GM12873 (cell line): ENCODE results near the gene ACSF2.

Experiments used
- TF ChIP-seq, protein P1 (sequence below): IDR thresholded peaks from 2 replicates; pipeline ENCODE4 v1.5.1; 2012; ENCODE audit warnings: low read depth, mild to moderate bottlenecking, moderate library complexity, low read length, control low read depth; ENCODE audit not compliant: insufficient read depth; ENCODE audit errors: missing control alignments

ACSF2 gene

DNA sequence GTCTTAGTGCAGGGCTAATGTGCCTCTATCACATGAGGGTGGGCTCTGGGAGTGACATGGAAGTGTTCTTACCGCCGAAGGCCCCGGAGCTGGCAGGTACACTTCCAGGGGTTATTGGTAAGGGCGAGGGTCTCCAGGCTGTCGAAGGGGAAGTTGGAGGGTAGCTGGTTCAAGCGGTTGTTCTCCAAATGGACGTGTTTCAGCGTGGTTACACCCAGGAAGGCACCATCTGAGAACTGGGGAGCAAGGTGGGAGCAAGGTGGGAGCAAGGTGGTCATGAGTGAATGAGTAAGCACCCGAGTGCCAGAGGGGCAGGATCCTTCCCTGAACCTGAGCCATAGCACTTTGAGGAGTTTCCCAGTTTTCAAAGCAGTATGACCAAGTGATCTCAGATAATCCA, 39.6 kb downstream of the ACSF2 start:
- TF ChIP-seq, protein P1, sequence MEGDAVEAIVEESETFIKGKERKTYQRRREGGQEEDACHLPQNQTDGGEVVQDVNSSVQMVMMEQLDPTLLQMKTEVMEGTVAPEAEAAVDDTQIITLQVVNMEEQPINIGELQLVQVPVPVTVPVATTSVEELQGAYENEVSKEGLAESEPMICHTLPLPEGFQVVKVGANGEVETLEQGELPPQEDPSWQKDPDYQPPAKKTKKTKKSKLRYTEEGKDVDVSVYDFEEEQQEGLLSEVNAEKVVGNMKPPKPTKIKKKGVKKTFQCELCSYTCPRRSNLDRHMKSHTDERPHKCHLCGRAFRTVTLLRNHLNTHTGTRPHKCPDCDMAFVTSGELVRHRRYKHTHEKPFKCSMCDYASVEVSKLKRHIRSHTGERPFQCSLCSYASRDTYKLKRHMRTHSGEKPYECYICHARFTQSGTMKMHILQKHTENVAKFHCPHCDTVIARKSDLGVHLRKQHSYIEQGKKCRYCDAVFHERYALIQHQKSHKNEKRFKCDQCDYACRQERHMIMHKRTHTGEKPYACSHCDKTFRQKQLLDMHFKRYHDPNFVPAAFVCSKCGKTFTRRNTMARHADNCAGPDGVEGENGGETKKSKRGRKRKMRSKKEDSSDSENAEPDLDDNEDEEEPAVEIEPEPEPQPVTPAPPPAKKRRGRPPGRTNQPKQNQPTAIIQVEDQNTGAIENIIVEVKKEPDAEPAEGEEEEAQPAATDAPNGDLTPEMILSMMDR = no peak

DNA sequence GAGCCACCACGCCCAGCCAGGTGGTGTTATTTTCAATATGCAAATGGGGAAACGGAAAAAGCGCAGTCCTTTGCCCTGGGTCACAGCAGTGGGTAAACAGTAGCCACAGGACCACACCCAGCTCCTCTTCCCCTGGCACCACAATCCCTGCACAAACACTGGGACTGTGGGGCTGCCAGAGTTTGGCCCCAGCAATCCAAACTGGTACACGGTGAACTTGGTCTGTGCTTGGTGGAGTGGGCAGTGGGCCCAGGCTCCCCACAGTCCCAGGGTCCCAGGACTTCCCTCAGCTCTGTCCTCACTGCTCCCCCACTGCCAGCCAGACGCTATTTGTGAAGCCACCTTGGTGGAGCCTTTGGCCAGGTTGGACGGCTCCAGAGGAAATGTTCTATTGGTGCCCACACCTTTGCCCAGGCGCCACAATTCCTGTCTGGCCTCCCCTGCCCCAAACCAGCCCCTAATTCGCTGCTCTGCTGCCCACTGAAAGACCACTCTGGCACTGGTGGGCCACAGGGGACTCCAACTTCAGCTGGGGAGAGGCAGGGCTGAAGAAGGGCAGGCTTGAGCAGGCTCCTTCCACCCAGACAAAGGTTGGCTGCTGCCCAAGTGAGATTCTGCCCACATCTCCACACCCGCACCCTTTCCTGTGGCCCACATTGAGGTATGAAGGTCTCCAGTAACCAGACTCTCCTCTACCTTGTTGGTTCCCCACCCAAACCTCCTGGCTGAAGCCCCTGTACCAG, 40.5 kb downstream of the ACSF2 start:
- TF ChIP-seq, protein P1 = no peak

DNA sequence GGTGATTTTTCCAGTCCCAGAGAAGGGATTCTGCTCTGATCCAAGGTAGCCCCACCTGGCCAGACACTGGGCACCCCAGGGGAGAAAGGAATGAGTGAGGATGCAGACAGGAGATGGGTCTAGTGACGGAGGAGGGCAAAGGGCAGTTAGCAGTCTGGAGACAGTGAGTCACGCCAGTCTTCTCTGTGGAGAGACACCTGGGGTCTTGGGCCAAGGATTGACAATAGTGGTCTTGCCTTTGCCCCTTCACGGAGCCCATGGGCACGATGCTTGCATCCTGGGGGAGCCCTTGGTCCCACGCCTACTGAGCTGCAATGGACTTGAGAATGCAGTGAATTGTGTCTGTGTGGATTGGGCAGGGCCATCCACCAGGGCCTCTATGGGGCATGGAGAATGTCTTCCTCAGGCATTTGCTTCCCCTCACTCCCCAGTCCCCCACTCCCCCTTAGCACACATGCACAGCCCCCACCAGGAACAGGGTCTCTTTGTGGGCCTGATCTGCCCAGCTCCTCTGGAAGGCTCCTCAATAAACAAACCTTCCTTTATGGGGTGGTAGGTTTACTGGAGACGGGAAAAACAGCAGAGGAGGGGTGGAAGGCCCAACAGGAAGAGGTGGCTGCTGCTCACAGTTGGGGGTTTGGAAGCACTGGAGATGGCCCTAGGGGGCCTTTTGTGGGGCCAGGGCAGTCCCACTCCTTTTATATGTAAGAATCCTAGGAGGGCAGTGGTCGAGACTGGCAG, 41.3 kb downstream of the ACSF2 start:
- TF ChIP-seq, protein P1 = no peak

DNA sequence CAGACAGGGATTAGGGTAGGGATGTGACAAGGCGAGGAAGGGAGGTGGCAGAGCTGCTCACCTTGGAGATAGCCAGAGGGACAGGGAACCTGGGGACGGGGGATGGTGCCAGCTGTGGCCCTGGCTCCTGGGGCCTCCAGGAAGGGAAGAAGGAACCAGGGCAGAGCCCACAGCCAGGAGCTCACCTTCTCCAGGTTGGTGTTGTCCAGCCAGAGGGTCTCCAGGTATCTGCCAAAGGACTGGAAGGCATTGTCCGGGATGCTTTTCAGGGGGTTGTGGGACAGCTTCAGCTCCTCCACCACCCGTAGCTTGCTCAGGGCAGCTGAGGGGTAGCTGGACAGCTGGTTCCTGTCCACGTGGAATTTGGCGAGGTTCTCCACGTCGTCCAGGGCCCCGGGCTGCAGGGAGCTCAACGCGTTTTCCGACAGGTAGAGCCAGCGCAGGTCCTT, 41.9 kb downstream of the ACSF2 start:
- TF ChIP-seq, protein P1 = no peak

DNA sequence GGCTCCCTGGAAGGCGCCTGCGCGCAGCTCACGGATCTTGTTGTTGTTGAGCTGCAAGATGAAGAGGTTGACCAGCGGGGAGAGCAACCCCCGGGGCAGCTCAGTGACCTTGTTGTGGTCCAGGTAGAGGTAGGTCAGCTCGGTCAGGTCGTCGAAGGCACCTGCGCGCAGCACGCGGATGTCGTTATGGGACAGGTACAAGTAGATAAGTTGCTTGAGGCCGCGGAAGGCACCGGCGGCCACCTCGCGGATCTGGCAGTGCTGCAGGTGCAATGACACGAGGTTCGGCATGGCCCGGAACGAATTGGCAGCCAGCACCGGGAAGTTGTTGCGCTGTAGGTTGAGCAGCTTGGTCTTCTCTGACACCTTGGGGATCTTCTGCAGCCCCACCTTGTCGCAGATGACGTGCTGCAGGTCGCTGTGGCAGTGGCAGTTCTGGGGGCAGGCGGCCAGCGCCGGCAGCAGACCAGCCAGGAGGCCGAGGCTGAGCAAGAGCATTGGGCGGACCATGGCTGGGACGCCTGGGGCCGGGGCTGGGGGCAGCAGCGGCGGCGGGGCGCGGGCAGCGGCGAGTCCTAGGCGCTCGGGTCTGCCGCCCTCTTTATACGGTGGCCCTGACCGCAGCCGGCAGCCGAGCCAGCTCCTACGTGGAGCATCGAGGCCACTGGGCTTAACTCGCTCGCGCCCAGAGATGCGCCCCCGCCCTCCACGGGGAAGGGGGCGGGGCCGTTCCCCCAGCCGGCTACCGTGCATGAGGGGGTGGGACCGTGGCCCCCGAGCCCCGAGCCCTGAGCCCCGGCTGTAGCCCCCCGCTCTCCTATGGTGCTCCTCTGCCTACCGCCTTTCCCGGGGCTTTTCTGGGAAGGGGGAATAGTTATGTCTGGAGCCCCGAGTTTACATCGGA, 42.5 kb downstream of the ACSF2 start, which contains the start of gene CHAD:
TSS of gene CHAD (minus strand) at position 577 of the 904 bp plus-strand sequence. CDS start at position 510, 67 bp downstream.
- TF ChIP-seq, protein P1 = no peak

DNA sequence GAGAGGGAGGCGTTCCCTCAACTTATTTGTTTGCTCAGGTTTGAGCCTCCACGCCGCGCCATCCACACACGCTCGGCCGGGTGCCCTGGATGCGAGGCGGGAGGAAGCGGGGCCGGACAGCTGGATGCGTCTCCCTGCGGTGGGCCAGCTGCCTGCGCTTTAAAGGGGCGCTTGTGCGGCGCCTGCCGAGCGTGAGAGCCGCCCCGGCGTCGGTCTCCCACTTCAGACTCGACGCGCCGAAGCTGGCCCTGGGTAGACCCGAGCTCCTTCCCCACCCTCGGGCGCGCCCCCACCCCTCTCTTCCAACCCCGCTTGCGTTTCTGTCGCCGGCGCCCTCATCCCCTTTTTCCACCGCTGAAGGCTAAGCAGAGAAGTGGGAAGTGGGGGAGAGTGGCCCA, 43.2 kb downstream of the ACSF2 start:
- TF ChIP-seq, protein P1 = no peak
